Measurements from ENCODE around the gene TBPL2.

TBPL2 gene

DNA sequence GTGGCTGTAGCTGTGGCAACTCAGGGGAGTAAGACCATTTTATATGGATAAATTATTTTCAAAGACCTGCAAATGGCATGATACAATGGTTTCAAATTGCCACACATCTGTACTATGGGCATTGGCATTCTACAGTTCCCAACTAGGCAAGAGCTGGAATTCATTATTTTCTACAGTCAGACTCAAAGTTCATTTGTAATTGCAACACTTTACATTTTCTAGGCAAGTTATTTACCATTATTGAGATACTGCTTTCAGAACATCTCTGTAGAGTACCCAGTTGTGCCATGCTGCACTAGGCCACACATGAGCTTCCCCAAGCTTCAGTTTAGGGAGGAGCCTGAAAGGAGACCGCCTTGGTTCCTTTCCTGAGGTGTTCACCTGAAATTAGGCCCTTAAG is 20.8 kb downstream of the TBPL2 start:
- FAIRE-seq (no peak), DNase-seq (ENCODE audit: insufficient read length) (no peak)
- no peak for TF ChIP-seq POLR2A (IDR thresholded peaks at IDR 0.05; ENCODE audit: low read depth, low read length)
- TF ChIP-seq POLR2AphosphoS5 (IDR thresholded peaks at IDR 0.05; ENCODE audit: low read depth, low read length), result no peak
- TF ChIP-seq TAF1 (IDR thresholded peaks at IDR 0.05; ENCODE audit: borderline replicate concordance, low read depth, low read length), result no peak

DNA sequence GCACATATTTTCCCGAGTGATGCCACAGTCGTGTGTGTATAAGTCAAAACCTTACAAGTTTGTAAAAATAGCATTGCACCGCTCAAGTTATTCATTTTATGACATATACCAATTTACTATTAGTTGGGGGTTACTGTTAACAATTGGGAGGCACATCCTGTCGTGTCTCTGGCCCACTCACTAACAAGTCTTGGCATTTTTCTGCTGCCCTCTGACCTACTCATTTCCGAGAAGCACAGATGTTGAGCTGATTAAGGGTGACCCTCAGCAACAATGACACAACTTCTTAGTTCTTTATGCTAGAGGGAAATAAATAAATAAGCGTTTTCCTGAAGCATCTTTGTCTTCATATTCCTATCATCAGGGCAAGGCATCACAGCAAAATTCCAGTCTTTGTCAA is 22.0 kb downstream of the TBPL2 start:
- FAIRE-seq (no peak), DNase-seq (ENCODE audit: insufficient read length) (no peak)

DNA sequence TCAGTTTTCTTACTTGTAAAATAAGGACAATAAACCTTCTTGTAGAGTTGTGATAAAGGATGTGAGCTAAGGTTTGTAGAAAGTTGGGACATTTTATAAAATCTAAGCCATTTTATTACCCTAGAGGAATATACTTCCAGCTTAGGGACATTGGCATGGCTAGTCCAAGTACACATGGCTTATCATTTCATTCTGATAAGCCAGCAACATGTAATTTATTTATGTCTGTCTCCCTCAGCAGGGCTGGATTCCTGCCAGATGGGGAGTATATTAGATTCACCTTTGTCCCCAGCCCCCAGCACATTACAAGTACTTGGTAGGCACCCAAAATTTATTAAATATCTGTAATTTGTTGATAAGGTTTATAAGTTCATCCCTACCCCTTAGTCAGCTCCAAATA is 22.5 kb downstream of the TBPL2 start:
- TF ChIP-seq TAF1 (IDR thresholded peaks at IDR 0.05; ENCODE audit: borderline replicate concordance, low read depth, low read length) (no peak), POLR2A (IDR thresholded peaks at IDR 0.05; ENCODE audit: low read depth, low read length) (no peak)
- FAIRE-seq, result no peak
- DNase-seq (ENCODE audit: insufficient read length), result no peak

More for the DNA sequence above, 22.0 kb downstream of the TBPL2 start:
- TF ChIP-seq POLR2AphosphoS5 (IDR thresholded peaks at IDR 0.05; ENCODE audit: low read depth, low read length), result no peak
- TF ChIP-seq POLR2A (IDR thresholded peaks at IDR 0.05; ENCODE audit: low read depth, low read length), result no peak
- TF ChIP-seq TAF1 (IDR thresholded peaks at IDR 0.05; ENCODE audit: borderline replicate concordance, low read depth, low read length), result no peak

DNA sequence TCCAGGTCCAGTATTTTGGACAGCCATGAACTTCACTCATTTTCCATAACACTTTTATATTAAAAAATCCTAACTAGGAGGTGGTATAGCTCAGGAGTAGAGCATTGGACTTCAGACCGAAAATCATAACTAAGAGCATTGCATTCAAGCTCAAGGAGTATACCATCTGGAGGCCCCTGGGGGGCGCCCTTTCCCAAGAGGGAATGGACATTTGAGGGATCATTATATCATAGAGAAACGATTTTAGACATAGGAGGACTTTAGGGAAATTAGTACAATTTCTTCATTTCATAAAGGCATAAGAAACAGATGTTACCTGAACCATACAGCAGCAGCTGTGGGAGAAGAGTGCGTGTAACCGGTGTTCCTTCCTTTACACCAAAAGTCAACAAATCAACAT is 23.6 kb downstream of the TBPL2 start:
- no peak for TF ChIP-seq TAF1 (IDR thresholded peaks at IDR 0.05; ENCODE audit: borderline replicate concordance, low read depth, low read length)
- no peak for TF ChIP-seq POLR2A (IDR thresholded peaks at IDR 0.05; ENCODE audit: low read depth, low read length)
- TF ChIP-seq POLR2AphosphoS5 (IDR thresholded peaks at IDR 0.05; ENCODE audit: low read depth, low read length), result no peak
- FAIRE-seq (no peak), DNase-seq (ENCODE audit: insufficient read length) (no peak)

DNA sequence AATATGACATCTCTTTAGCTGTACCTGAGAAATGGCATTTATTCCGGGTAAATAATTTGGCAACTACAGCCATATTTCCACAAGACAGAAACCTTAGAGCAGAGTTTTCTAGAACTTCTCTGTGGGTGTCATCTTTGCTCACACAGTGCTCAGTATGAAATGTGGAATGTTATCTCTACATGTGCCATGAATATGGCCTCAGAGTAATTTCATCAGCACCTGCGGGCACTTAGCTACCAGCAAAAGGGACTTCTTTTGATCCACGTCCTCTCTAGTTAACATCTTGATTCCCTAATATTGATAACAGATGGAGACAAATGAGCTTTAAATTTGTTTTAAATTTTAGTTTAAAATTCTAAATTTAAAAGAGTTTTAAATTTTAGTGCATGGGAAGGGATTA is 25.9 kb downstream of the TBPL2 start:
- DNase-seq (ENCODE audit: insufficient read length), result no peak
- TF ChIP-seq POLR2AphosphoS5 (IDR thresholded peaks at IDR 0.05; ENCODE audit: low read depth, low read length) (no peak), TAF1 (IDR thresholded peaks at IDR 0.05; ENCODE audit: borderline replicate concordance, low read depth, low read length) (no peak), POLR2A (IDR thresholded peaks at IDR 0.05; ENCODE audit: low read depth, low read length) (no peak)
- no peak for FAIRE-seq

DNA sequence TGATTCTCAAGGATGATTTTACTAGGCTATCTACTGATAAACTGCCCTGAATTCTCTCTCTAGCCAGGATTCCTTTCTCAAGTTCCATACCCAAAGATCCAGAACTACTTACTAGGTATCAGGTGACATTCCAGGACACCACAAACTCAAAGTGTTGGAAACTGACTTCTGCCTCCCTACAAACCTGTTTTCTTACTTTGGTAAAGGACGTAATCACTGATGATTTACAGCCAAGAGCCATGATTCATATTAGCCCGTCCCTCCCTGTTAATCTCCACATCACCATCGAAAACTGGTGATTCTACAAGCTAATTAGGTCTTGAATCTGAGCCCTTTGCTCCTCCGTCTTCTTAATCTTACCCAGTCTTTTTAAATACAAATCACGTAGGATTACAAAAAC is 27.7 kb downstream of the TBPL2 start:
- FAIRE-seq (peak; percentile 68), DNase-seq (ENCODE audit: insufficient read length) (no peak)
- TF ChIP-seq POLR2AphosphoS5 (IDR thresholded peaks at IDR 0.05; ENCODE audit: low read depth, low read length), result no peak

DNA sequence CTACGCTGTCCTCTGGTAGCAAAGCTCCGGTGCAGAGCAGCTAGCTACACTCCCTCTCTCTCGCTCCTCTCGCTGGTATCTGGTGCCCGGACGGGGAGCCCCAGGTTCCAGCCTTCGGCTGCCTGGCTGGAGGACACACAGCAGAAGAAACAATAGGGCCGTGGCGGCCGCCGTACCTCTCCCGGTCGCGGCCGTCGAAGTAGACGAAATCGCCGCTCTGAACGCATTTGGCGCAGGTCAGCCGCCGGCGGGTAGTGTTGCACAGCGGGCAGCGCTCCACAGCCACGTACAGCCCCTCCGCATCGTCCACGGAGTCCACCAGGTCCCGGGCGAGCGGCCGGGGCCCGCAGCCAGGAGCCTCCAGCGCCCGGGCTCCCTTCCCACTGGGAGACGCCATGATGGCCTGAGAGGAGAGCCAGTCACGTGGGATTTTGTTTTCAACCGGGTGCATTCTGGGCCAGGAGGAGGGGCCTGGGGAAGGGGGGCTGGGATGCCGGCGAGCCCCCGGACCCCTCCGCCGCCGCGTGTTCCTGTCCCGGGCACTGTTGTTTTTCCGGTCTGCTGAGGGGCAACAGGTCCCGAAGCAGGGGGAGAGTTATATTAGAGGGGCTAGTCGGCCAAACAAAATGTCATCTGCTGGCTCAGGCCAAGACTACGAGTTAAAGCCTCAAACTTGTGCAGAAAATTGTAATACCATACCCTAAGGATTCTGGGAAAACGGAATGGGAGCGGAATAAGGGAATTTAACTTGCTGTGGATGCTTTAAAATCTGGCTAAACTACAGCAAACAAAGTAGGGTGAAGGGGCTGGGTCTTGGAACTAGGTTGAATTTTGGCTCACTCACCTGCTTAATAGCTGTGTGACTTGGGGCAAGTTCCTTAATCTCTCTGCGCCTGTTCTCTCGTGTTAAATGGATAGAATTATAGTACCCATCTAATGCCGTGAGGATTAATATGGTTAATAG is 28.7 kb downstream of the TBPL2 start, which contains the start of gene ATG14:
TSS of gene ATG14 (minus strand) at position 405 of the 964 bp plus-strand sequence. CDS start at position 397, 8 bp downstream.
- TF ChIP-seq POLR2A (IDR thresholded peaks at IDR 0.05; ENCODE audit: low read depth, low read length), result peak; percentile 65; the same call in 1 of the 2 replicates
- TF ChIP-seq TAF1 (IDR thresholded peaks at IDR 0.05; ENCODE audit: borderline replicate concordance, low read depth, low read length), result peak; percentile 51; the same call in 1 of the 2 replicates
- no peak for TF ChIP-seq POLR2AphosphoS5 (IDR thresholded peaks at IDR 0.05; ENCODE audit: low read depth, low read length)
- peak; percentile 82 for DNase-seq (ENCODE audit: insufficient read length)
- FAIRE-seq, result peak; percentile 83

DNA sequence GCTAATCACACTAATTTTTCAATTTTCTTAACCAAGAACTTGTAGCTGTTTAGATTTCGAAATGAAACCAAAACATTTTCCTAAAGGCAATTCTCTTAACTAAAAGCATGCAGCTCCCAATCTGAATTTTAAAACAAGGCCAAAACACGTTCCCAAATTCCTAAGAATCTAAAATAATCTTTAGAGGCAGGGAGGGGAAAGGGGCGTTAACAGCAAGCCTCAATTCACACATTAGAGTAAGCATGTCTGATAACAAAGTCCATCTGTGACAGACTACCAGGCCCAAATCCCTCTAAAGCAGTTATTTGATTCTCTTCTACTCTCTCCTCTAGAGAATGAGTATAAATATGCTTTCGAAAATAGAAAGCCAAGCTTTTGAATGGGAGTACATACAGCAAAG is 29.5 kb downstream of the TBPL2 start:
- DNase-seq (ENCODE audit: insufficient read length) (no peak), FAIRE-seq (peak; percentile 56)
- TF ChIP-seq TAF1 (IDR thresholded peaks at IDR 0.05; ENCODE audit: borderline replicate concordance, low read depth, low read length) (no peak), POLR2A (IDR thresholded peaks at IDR 0.05; ENCODE audit: low read depth, low read length) (no peak), POLR2AphosphoS5 (IDR thresholded peaks at IDR 0.05; ENCODE audit: low read depth, low read length) (no peak)

DNA sequence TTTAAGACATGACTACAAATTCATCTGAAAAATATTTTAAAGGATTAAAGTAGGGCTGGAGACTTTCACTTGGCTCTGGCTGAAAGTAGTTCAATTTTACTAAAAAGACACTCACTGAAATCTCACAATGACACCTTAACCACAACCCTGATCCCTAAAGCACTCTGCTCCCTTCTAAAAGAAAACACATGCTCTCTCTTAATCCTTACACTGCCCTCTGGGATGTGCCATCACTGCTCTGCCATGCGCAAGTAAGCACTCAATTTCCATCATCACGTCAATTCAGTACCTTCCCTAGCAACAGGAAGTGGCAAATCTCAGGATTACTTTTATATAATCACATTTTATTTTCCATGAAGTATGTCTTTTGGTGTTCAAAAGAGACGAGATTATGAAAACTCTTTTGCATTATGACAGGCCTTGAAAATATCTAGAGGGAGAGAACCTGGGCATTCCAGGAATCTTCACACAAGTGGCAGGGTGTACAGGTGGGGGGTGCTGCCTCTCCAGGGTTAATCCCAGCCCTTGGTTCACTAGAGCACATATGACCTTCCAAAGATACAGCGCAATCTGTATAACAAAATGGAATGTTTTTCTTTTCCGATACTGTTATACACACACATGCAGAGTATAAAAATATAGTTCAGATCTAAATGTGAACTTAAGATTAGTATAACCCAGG is 36.1 kb downstream of the TBPL2 start:
- FAIRE-seq, result no peak
- no peak for TF ChIP-seq POLR2A (IDR thresholded peaks at IDR 0.05; ENCODE audit: low read depth, low read length)
- TF ChIP-seq POLR2AphosphoS5 (IDR thresholded peaks at IDR 0.05; ENCODE audit: low read depth, low read length), result no peak
- no peak for TF ChIP-seq TAF1 (IDR thresholded peaks at IDR 0.05; ENCODE audit: borderline replicate concordance, low read depth, low read length)
- DNase-seq (ENCODE audit: insufficient read length), result no peak

DNA sequence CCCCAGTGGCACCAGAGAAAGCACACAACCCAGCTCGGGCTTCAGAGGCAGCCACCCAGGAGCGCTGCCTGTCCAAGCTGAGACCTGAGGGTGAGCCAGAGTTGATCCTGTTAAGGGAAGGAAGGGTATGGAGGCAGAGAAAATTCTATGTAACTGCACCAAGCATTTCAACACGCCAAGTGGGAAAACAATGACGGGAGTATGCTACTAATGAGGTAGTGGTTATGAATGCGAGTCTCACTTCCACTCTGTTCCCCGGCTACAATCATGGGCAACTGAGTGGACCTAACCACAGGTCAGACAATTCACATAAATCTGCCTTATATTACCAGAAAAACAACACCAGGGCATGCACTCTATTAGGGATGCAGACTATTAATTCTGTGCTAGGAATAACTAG is 38.7 kb downstream of the TBPL2 start:
- TF ChIP-seq POLR2A (IDR thresholded peaks at IDR 0.05; ENCODE audit: low read depth, low read length) (no peak), TAF1 (IDR thresholded peaks at IDR 0.05; ENCODE audit: borderline replicate concordance, low read depth, low read length) (no peak), POLR2AphosphoS5 (IDR thresholded peaks at IDR 0.05; ENCODE audit: low read depth, low read length) (no peak)
- FAIRE-seq, result no peak
- no peak for DNase-seq (ENCODE audit: insufficient read length)

DNA sequence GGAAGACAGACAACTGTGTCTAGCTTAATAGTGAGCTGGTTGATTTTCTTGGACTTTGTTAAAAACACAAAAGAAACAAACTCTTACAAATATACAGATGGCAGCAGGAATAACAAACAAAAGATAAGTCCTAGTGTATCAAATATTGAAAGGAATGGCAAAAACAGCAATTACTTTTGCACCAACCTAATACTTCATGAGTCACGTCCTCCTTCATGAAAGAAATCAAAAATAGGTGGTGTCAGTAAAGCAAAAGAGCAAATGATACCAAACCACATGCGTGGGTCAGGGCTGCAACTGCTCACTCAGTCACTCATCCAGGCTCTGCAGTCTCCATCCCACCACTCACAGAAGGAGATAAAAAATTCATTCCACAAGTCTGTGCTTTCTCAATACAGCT is 40.6 kb downstream of the TBPL2 start:
- no peak for FAIRE-seq
- TF ChIP-seq POLR2AphosphoS5 (IDR thresholded peaks at IDR 0.05; ENCODE audit: low read depth, low read length) (no peak), TAF1 (IDR thresholded peaks at IDR 0.05; ENCODE audit: borderline replicate concordance, low read depth, low read length) (no peak), POLR2A (IDR thresholded peaks at IDR 0.05; ENCODE audit: low read depth, low read length) (no peak)
- DNase-seq (ENCODE audit: insufficient read length), result no peak

DNA sequence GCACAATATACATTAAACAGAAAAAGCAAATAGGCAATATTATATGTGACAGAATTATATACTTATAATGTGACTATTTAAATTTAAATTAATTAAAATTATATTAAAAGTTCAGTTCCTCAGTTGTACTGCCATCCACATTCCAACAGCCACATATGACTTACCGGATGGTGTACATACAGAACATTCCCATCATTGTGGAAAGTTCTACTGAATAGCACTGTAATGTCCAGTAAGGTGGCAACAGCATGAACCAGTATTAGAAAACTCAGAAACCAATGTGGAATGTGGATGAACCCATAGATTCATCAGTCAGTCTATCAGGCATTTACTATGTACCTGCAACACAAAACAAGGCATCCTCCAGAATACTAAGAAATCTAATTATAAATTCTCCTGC is 41.2 kb downstream of the TBPL2 start:
- TF ChIP-seq TAF1 (IDR thresholded peaks at IDR 0.05; ENCODE audit: borderline replicate concordance, low read depth, low read length), result no peak
- FAIRE-seq (no peak), DNase-seq (ENCODE audit: insufficient read length) (no peak)
